ENCODE results near the gene FSIP1.

FSIP1 gene

GRCh38 chr15:39658740-39659139 is 123.9 kb downstream of the FSIP1 start:
- no peak for DNase-seq (ENCODE audit: low read depth)
- no peak overlapping the region for H3K4me3 ChIP-seq (ENCODE audit: control insufficient read depth, low read depth, low read length)
- TF ChIP-seq, protein P1, sequence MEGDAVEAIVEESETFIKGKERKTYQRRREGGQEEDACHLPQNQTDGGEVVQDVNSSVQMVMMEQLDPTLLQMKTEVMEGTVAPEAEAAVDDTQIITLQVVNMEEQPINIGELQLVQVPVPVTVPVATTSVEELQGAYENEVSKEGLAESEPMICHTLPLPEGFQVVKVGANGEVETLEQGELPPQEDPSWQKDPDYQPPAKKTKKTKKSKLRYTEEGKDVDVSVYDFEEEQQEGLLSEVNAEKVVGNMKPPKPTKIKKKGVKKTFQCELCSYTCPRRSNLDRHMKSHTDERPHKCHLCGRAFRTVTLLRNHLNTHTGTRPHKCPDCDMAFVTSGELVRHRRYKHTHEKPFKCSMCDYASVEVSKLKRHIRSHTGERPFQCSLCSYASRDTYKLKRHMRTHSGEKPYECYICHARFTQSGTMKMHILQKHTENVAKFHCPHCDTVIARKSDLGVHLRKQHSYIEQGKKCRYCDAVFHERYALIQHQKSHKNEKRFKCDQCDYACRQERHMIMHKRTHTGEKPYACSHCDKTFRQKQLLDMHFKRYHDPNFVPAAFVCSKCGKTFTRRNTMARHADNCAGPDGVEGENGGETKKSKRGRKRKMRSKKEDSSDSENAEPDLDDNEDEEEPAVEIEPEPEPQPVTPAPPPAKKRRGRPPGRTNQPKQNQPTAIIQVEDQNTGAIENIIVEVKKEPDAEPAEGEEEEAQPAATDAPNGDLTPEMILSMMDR (IDR thresholded peaks at IDR 0.05; ENCODE audit: control insufficient read depth, insufficient read depth, low read depth, low read length, missing control alignments): no peak

- H3K4me3 ChIP-seq (ENCODE audit: control insufficient read depth, low read depth, low read length): no peak overlapping the region
- no peak for DNase-seq (ENCODE audit: low read depth)
- TF ChIP-seq, protein P1 (IDR thresholded peaks at IDR 0.05; ENCODE audit: control insufficient read depth, insufficient read depth, low read depth, low read length, missing control alignments): no peak
Observed at GRCh38 chr15:39657668-39658067, 125.0 kb downstream of the FSIP1 start.

- TF ChIP-seq, protein P1 (IDR thresholded peaks at IDR 0.05; ENCODE audit: control insufficient read depth, insufficient read depth, low read depth, low read length, missing control alignments): no peak
- DNase-seq (ENCODE audit: low read depth): no peak
- no peak overlapping the region for H3K4me3 ChIP-seq (ENCODE audit: control insufficient read depth, low read depth, low read length)
Observed at GRCh38 chr15:39657181-39657580, 125.5 kb downstream of the FSIP1 start.

DNA sequence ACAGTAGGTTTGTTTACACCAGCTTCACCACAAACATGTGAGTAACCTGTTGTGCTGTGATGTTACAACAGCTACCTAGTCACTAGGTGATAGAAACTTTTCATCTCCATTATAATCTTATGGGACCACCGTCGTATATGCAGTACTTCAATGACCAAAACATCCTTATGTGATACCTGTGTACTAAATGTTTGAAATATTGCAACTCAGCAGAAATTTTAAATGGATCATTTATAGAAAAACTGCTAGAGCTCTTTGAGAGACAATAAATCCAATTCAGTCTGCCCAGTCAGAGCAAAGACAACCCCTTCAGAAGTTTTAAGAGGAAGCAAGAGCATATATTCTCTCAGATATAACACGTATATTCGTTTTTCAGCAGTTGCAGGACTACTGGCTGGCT is 128.3 kb downstream of the FSIP1 start:
- TF ChIP-seq, protein P1 (IDR thresholded peaks at IDR 0.05; ENCODE audit: control insufficient read depth, insufficient read depth, low read depth, low read length, missing control alignments): no peak
- no peak overlapping the region for H3K4me3 ChIP-seq (ENCODE audit: control insufficient read depth, low read depth, low read length)
- DNase-seq (ENCODE audit: low read depth): no peak

- DNase-seq (ENCODE audit: low read depth): no peak
- no peak overlapping the region for H3K4me3 ChIP-seq (ENCODE audit: control insufficient read depth, low read depth, low read length)
- TF ChIP-seq, protein P1 (IDR thresholded peaks at IDR 0.05; ENCODE audit: control insufficient read depth, insufficient read depth, low read depth, low read length, missing control alignments): no peak
Observed at GRCh38 chr15:39651881-39652280, 130.8 kb downstream of the FSIP1 start.

- no peak for DNase-seq (ENCODE audit: low read depth)
- H3K4me3 ChIP-seq (ENCODE audit: control insufficient read depth, low read depth, low read length): no peak overlapping the region
- TF ChIP-seq, protein P1 (IDR thresholded peaks at IDR 0.05; ENCODE audit: control insufficient read depth, insufficient read depth, low read depth, low read length, missing control alignments): no peak
Observed at GRCh38 chr15:39651295-39651694, 131.3 kb downstream of the FSIP1 start.

GRCh38 chr15:39649757-39650156 is 132.9 kb downstream of the FSIP1 start:
- TF ChIP-seq, protein P1 (IDR thresholded peaks at IDR 0.05; ENCODE audit: control insufficient read depth, insufficient read depth, low read depth, low read length, missing control alignments): no peak
- DNase-seq (ENCODE audit: low read depth): no peak

More at GRCh38 chr15:39649757-39650156, 132.9 kb downstream of the FSIP1 start:
- H3K4me3 ChIP-seq (ENCODE audit: control insufficient read depth, low read depth, low read length): no peak overlapping the region
